ENCODE results near the gene IL13RA1.

IL13RA1 gene

DNA sequence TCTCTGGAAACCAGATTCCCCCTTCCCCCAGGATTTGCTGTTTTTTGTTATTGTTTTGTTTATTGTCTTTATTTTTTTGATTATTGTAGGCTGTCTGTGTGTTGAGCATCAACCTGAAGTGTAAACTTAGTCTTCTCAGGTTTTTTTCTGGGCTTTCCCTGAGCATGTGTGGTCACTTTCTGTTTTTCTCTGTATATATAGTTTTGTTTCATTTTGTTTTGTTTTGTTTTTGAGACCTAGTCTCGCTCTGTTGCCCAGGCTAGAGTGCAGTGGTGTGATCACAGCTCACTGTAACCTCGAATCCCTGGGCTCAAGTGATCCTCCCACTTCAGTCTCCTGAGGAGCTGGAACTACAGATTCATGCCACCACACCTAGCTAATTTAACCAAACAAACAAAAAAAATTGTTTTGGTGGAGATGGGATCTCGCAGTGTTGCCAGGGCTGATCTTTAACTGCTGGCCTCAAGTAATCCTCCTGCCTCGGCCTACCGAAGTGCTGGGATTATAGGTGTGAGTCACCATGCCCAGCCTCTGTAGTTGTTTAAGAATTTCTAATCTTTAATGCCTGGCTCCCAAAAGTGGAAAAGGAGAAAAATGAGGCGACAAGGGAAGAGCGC, 9.1 kb downstream of the IL13RA1 start:
- CTCF ChIA-PET, result no interaction called here

DNA sequence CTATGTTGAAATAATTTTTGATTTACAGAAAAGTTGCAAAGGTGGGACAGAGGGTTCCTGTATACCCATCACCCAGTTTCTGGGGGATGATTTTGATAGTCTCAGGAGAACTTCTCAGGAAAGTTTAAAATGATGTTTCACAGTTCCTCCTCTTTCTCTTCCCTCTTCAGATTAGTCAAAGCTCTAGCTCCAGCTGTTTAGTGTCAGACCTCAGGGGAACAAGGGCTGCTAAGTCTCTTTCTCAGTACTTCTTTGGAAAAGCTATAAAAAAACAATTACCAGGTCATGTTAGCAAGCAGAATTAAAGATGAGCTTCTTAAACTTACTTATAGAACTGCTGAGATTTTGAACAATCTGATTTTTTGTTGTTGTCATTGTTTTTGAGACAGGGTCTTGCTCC, 12.2 kb downstream of the IL13RA1 start:
- H3K27ac ChIP-seq, result no peak overlapping the region
- POLR2A ChIA-PET (ENCODE audit: low non-redundant PET), result no interaction called here
- DNase-seq (ENCODE audit: low spot score), result no peak
- no peak for TF ChIP-seq CTCF (conservative IDR thresholded peaks at IDR 0.05; ENCODE audit: low read depth)
- CTCF ChIA-PET, result no interaction called here

More for the DNA sequence above, 9.1 kb downstream of the IL13RA1 start:
- H3K27ac ChIP-seq, result no peak overlapping the region
- POLR2A ChIA-PET (ENCODE audit: low non-redundant PET), result no interaction called here
- no peak for TF ChIP-seq CTCF (conservative IDR thresholded peaks at IDR 0.05; ENCODE audit: low read depth)
- DNase-seq (ENCODE audit: low spot score), result no peak

DNA sequence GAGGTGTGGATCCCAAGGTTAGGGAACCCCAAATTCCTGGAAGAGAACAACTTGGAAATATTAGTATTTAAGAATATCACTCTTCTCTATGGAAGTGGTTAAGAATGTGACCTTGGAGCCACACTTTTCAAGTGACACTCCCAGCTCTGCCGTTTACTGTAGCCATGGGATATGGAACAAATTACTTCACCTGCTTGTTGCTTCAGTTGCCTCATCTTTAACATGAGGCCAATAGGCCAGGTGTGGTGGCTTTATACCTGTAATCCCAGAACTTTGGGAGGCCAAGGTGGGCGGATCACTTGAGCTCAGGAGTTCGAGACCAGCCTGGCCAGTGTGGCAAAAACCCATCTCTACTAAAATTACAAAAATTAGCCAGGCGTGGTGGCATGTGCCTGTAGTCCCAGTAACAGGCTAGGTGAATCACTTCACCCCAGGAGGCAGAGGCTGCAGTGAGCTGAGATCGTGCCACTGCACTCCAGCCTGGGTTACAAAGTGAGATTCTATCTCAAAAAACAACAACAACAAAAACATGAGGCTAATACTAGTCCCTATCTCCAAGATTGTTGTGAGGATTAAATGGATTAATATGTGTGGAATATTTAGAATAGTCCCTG, 13.0 kb downstream of the IL13RA1 start:
- POLR2A ChIA-PET (ENCODE audit: low non-redundant PET), result no interaction called here
- no peak for DNase-seq (ENCODE audit: low spot score)
- CTCF ChIA-PET, result no interaction called here
- no peak for TF ChIP-seq CTCF (conservative IDR thresholded peaks at IDR 0.05; ENCODE audit: low read depth)
- H3K27ac ChIP-seq, result no peak overlapping the region

DNA sequence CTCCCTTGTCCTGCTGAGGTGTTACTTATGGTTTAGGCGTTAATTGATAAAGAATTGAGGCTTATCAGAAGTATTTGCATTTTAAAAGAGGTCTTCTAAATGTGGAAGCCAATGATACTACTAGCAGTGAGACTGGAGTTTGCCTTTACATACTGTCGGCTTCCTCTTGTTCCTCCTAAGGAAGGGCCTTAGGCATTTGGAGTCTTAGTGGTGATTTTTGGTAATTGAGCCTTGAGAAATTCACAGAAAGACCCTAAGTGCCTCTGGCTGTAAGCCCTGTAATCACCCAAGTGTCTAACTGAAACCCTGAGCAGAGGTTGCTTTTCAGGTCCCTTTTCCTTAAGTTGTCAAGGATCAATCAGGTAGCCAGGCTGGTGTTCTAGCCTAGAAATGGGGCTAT, 14.8 kb downstream of the IL13RA1 start:
- H3K27ac ChIP-seq, result no peak overlapping the region
- ChIA-PET POLR2A (ENCODE audit: low non-redundant PET) (no interaction called here), CTCF (interaction anchor here (0.6 kb wide), 1 partner anchor 98 kb away, joined by 4 read pairs; no protein-coding TSS in a partner anchor)
- TF ChIP-seq CTCF (conservative IDR thresholded peaks at IDR 0.05; ENCODE audit: low read depth), result no peak
- DNase-seq (ENCODE audit: low spot score), result no peak

DNA sequence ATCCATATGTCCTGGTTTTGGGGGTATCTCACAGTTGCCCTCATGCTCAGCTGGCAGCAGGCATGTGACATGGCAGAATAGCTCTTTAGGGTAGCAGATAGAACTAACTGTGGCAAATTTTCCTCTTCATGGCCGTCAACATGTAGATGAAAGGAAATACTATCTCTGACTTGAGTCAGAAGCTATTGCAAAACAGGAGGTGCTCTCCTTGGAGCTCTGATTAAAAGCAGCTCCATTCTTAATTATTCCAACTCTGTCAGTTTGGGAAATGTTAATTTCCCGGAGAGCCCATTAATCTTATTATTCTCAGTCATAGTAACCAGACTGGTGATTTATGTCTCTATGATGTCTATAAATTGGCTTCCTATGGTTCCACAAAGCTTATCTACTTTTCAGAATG, 18.2 kb downstream of the IL13RA1 start:
- CTCF ChIA-PET, result interaction anchor here (0.8 kb wide), 1 partner anchor 446 kb away, joined by 3 read pairs; no protein-coding TSS in a partner anchor
- H3K27ac ChIP-seq, result no peak overlapping the region
- DNase-seq (ENCODE audit: low spot score), result no peak
- TF ChIP-seq CTCF (conservative IDR thresholded peaks at IDR 0.05; ENCODE audit: low read depth), result no peak
- POLR2A ChIA-PET (ENCODE audit: low non-redundant PET), result no interaction called here

GRCh38 chrX:118751950-118752783, 24.8 kb downstream of the IL13RA1 start:
- no peak for DNase-seq (ENCODE audit: low spot score)
- CTCF ChIA-PET, result interaction anchor here (0.6 kb wide), 1 partner anchor 14 kb away, joined by 4 read pairs; no protein-coding TSS in a partner anchor
- TF ChIP-seq CTCF (conservative IDR thresholded peaks at IDR 0.05; ENCODE audit: low read depth), result no peak

More at GRCh38 chrX:118751950-118752783, 24.8 kb downstream of the IL13RA1 start:
- POLR2A ChIA-PET (ENCODE audit: low non-redundant PET), result no interaction called here
- H3K27ac ChIP-seq, result no peak overlapping the region

All from RWPE1 (cell line).